Keratinocyte (primary cell): ENCODE results near the gene NSF.

Source experiments
- CTCF ChIP-seq, 3 experiments: IDR thresholded peaks in 1 of 3; conservative IDR thresholded peaks in 1 of 3; optimal IDR thresholded peaks in 1 of 3; 2 replicates in 2 of 3; 3 replicates in 1 of 3; pipeline versions ENCODE3 to v1.5.1; 2011; ENCODE audit warnings: low read length in 3 of 3, mild to moderate bottlenecking in 3 of 3, moderate library complexity in 2 of 3, control low read depth in 1 of 3, inconsistent platforms in 1 of 3; ENCODE audit not compliant: insufficient read depth in 2 of 3; ENCODE audit errors: extremely low read depth in 1 of 3
- EZH2 ChIP-seq: IDR thresholded peaks from one replicate; pipeline ENCODE4 v1.6.1; 2012; ENCODE audit warnings: inconsistent platforms, mild to moderate bottlenecking, low read length, moderate library complexity

DNA sequence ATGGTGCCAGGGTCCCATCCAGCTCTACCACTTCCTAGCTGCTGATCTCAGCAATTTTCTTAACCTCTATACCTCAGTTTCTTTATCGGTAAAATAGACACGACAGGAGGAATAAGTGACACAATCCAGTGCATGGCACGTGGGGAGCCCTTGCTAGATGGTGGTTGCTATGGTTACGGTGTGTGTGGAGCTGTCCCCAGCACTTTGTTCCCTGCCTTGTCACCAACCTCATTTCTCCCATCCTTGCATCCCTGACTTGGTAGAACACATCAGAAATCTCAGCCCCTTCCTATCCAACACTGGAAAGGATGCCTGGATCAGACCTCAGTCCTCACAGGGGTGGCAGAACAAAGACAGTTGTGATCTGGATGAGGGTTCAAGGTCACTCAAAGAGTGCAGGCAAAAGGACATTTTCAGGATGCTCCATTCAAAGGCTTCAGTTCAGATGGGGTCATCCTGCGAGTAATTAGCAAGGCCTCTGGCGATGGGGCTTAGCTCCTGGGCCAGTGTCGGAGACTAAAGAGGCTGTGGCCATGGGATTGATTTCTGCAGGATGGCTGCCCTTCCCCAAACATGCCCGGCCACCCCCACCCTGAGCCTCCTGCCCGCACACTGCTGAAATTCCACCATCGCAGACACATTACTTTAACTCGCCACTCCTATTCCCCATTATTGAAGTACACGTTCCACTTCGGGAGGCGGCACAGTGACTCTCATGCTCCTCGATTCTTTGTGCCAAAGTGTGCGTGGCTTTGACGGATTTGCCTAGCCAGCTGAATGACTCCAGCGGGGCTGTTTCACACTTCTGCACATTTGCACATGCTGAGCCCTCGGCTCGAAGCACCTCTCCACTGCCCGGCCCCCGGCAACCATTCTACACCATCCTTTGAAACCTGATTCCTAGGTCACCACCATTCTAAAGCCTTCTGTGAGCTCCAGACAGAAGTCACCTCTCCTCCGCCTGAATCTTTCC is 187.8 kb downstream of the NSF start:
- TF ChIP-seq CTCF (optimal IDR thresholded peaks at IDR 0.05 in 1 of 3, IDR thresholded peaks at IDR 0.05 in 1 of 3, conservative IDR thresholded peaks at IDR 0.05 in 1 of 3; ENCODE audit: extremely low read depth in 1 of 3, insufficient read depth in 2 of 3, low read length in 3 of 3) (no peak), EZH2 (no peak)
